Suppressor macrophage treated with lipopolysaccharide for 1 hour (primary cell): ENCODE data around the gene ZNF319.
A peak's percentile ranks its signal among the peaks of the same experiment; 100 is the strongest.

Source experiments
- DNase-seq, 3 donors: peaks; one replicate each; pipeline ENCODE4 v3.0.0-alpha.2; 2020 to 2022

ZNF319 gene

GRCh38 chr16:58036943-58037342 lies 36.5 kb upstream of the ZNF319 start:
- DNase-seq = no peak

GRCh38 chr16:58035356-58036170 lies 35.1 kb upstream of the ZNF319 start:
- DNase-seq = no peak

- DNase-seq = no peak
These were observed 34.3 kb upstream of the ZNF319 start for GRCh38 chr16:58034774-58035173.

- DNase-seq = no peak
These were observed 33.7 kb upstream of the ZNF319 start for GRCh38 chr16:58034128-58034685.

- DNase-seq = no peak
These were observed 32.3 kb upstream of the ZNF319 start for GRCh38 chr16:58032710-58033293.

GRCh38 chr16:58031016-58031800 lies 30.7 kb upstream of the ZNF319 start:
- DNase-seq = peak in 2 of 3 donors; percentile 6 to 33

- no peak for DNase-seq
These were observed 29.8 kb upstream of the ZNF319 start for GRCh38 chr16:58030136-58030840.

GRCh38 chr16:58029410-58029809 lies 28.9 kb upstream of the ZNF319 start:
- DNase-seq = no peak

GRCh38 chr16:58028541-58029070 lies 28.1 kb upstream of the ZNF319 start:
- DNase-seq = peak in 2 of 3 donors; percentile 9 to 22

- DNase-seq = no peak
These were observed 27.5 kb upstream of the ZNF319 start for GRCh38 chr16:58027916-58028455.

GRCh38 chr16:58027161-58027915 lies 26.9 kb upstream of the ZNF319 start:
- peak in 1 of 3 donors; percentile 18 for DNase-seq

- no peak for DNase-seq
These were observed 26.3 kb upstream of the ZNF319 start for GRCh38 chr16:58026705-58027160.

- peak; percentile 43 to 70 (median 55) for DNase-seq
These were observed 25.8 kb upstream of the ZNF319 start for GRCh38 chr16:58026139-58026704.

GRCh38 chr16:58025351-58026138 lies 25.1 kb upstream of the ZNF319 start, which contains the start of gene MMP15:
Gene MMP15 (plus strand): TSS chr16:58025754. CDS start chr16:58026351, 597 bp downstream.
- DNase-seq = peak; percentile 51 to 86 (median 57)

- DNase-seq = peak in 2 of 3 donors; percentile 14 to 35
These were observed 24.2 kb upstream of the ZNF319 start for GRCh38 chr16:58024486-58025350.

GRCh38 chr16:58022601-58023371 lies 22.3 kb upstream of the ZNF319 start:
- DNase-seq = peak in 1 of 3 donors; percentile 21

- peak in 1 of 3 donors; percentile 46 for DNase-seq
These were observed 21.4 kb upstream of the ZNF319 start for GRCh38 chr16:58021661-58022551.
